Mesothelial cell of epicardium (in vitro differentiated cells): ENCODE results near the gene ZGRF1. TPM values are rescaled to one million over a fixed set of nuclear protein-coding genes. Genes with fewer than 3 reads are reported as not detected.

Source experiments
- DNase-seq, 2 experiments: peaks; one replicate each; pipeline ENCODE4 v3.0.0; 2021; ENCODE audit warnings: low spot score in 2 of 2; ENCODE audit not compliant: unreplicated experiment in 2 of 2
- H3K27ac Mint-ChIP-seq: 2 replicates; pipeline ENCODE4 v1.8.0; 2021; ENCODE audit warnings: mixed read lengths
- H3K27me3 Mint-ChIP-seq: 2 replicates; pipeline ENCODE4 v1.8.0; 2021; ENCODE audit warnings: low read depth, mixed read lengths
- H3K36me3 Mint-ChIP-seq: 2 replicates; pipeline ENCODE4 v1.8.0; 2021; ENCODE audit warnings: mixed read lengths
- H3K4me1 Mint-ChIP-seq: 2 replicates; pipeline ENCODE4 v1.8.0; 2021; ENCODE audit warnings: mixed read lengths
- H3K4me3 Mint-ChIP-seq: 2 replicates; pipeline ENCODE4 v1.8.0; 2021; ENCODE audit warnings: mild to moderate bottlenecking, moderate library complexity, mixed read lengths
- H3K9me3 Mint-ChIP-seq: 2 replicates; pipeline ENCODE4 v1.8.0; 2021; ENCODE audit warnings: mixed read lengths
- CTCF ChIP-seq: fragments of 200-600 bp; sonication (generic); IDR thresholded peaks from one replicate; pipeline ENCODE4 v1.5.0; 2021; ENCODE audit warnings: antibody characterized with exemption; ENCODE audit not compliant: unreplicated experiment
- total RNA-seq: library from RNA; stranded (reverse); gene quantifications from 3 replicates; pipeline ENCODE4 v1.2.1, GENCODE V29; 2021

Gene ZGRF1
- total RNA-seq, 1 donor from 2014 or later: 17.9 TPM

GRCh38 chr4:112594993-112595392 lies 41.7 kb downstream of the ZGRF1 start:
- Mint-ChIP-seq H3K9me3 (peaks cover 14% of the 10 kb centered on the region), H3K4me3 (no peak overlapping the region)

GRCh38 chr4:112593438-112594133 lies 43.1 kb downstream of the ZGRF1 start:
- H3K27me3 Mint-ChIP-seq: no peaks in the 10 kb centered on the region
- no peak overlapping the region for H3K4me3 Mint-ChIP-seq
- no peak overlapping the region for H3K27ac Mint-ChIP-seq
- H3K9me3 Mint-ChIP-seq: peaks cover 14% of the 10 kb centered on the region
- H3K36me3 Mint-ChIP-seq: peaks cover 16% of the 10 kb centered on the region
- no peaks in the 10 kb centered on the region for H3K4me1 Mint-ChIP-seq
- no peak for DNase-seq
- no peak for TF ChIP-seq CTCF

More at GRCh38 chr4:112594993-112595392, 41.7 kb downstream of the ZGRF1 start:
- no peak for DNase-seq
- peaks cover 16% of the 10 kb centered on the region for H3K36me3 Mint-ChIP-seq
- TF ChIP-seq CTCF: no peak
- no peak overlapping the region for H3K27ac Mint-ChIP-seq
- no peaks in the 10 kb centered on the region for H3K4me1 Mint-ChIP-seq
- no peaks in the 10 kb centered on the region for H3K27me3 Mint-ChIP-seq

- Mint-ChIP-seq H3K9me3 (peaks cover 14% of the 10 kb centered on the region), H3K27ac (no peak overlapping the region), H3K4me1 (no peaks in the 10 kb centered on the region), H3K4me3 (no peak overlapping the region), H3K36me3 (peaks cover 16% of the 10 kb centered on the region), H3K27me3 (no peaks in the 10 kb centered on the region)
- no peak for DNase-seq
- TF ChIP-seq CTCF: no peak
These were observed 44.0 kb downstream of the ZGRF1 start for GRCh38 chr4:112592717-112593116.

- no peaks in the 10 kb centered on the region for H3K4me1 Mint-ChIP-seq
- DNase-seq: no peak
- H3K27ac Mint-ChIP-seq: no peak overlapping the region
- H3K27me3 Mint-ChIP-seq: no peaks in the 10 kb centered on the region
- H3K4me3 Mint-ChIP-seq: no peak overlapping the region
- TF ChIP-seq CTCF: no peak
- peaks cover 16% of the 10 kb centered on the region for H3K36me3 Mint-ChIP-seq
- H3K9me3 Mint-ChIP-seq: peaks cover 14% of the 10 kb centered on the region
These were observed 45.1 kb downstream of the ZGRF1 start for GRCh38 chr4:112591593-112591992.

- no peak overlapping the region for H3K4me3 Mint-ChIP-seq
- TF ChIP-seq CTCF: no peak
- H3K27me3 Mint-ChIP-seq: no peaks in the 10 kb centered on the region
- H3K27ac Mint-ChIP-seq: no peak overlapping the region
- H3K36me3 Mint-ChIP-seq: peaks cover 17% of the 10 kb centered on the region
- DNase-seq: no peak
- H3K9me3 Mint-ChIP-seq: peaks cover 14% of the 10 kb centered on the region
- H3K4me1 Mint-ChIP-seq: no peaks in the 10 kb centered on the region
These were observed 47.5 kb downstream of the ZGRF1 start for GRCh38 chr4:112589206-112589605.
